HEK293 (cell line): ENCODE data around the gene TANGO6.

Source experiments
- CTCF ChIA-PET: fragments of 350-600 bp; formaldehyde crosslinking; extraction: SDS; loops from one replicate; lab custom pipeline; 2021; ENCODE audit warnings: antibody characterized with exemption; lab: Yijun Ruan, JAX
- POLR2A ChIA-PET: fragments of 300-600 bp; formaldehyde crosslinking; extraction: SDS; loops from one replicate; lab custom pipeline; 2020; ENCODE audit warnings: antibody characterized with exemption, inconsistent platforms; lab: Yijun Ruan, JAX
- H3K27ac ChIP-seq: fragments of 200-500 bp; sonication (Bioruptor generic); 2 replicates; pipeline ENCODE4 v1.5.1; 2014; ENCODE audit warnings: low read depth, low read length, control low read depth, inconsistent platforms; ENCODE audit errors: extremely low read depth
- H3K36me3 ChIP-seq, 2 experiments: fragments of 200-500 bp in 1 of 2; sonication (Bioruptor generic) in 1 of 2; 1 replicate in 1 of 2; 2 replicates in 1 of 2; pipeline ENCODE4 v1.5.1; 2014 to 2017; ENCODE audit warnings: inconsistent platforms in 2 of 2, low read length in 2 of 2; ENCODE audit not compliant: control insufficient read depth in 2 of 2, insufficient read depth in 1 of 2
- H3K4me1 ChIP-seq: fragments of 200-500 bp; sonication (Bioruptor generic); 2 replicates; pipeline ENCODE4 v1.5.1; 2014; ENCODE audit warnings: mild to moderate bottlenecking, low read length, inconsistent platforms; ENCODE audit not compliant: control insufficient read depth, insufficient read depth
- H3K4me3 ChIP-seq: 2 replicates; pipeline ENCODE4 v1.5.1; 2011; ENCODE audit warnings: low read depth, mild to moderate bottlenecking, control low read depth, low read length, moderate library complexity
- H3K9me3 ChIP-seq: fragments of 200-500 bp; sonication (Bioruptor generic); 2 replicates; pipeline ENCODE4 v1.5.1; 2014; ENCODE audit warnings: low read depth, low read length, inconsistent platforms; ENCODE audit not compliant: control insufficient read depth, insufficient read depth
- FEZF1 ChIP-seq: fragments of 450-650 bp; formaldehyde crosslinking; IDR thresholded peaks from 2 replicates; pipeline ENCODE4 v1.5.1; 2016; ENCODE audit warnings: missing biosample characterization, missing genetic modification characterization
- OVOL3 ChIP-seq: fragments of 450-650 bp; formaldehyde crosslinking; IDR thresholded peaks from 2 replicates; pipeline ENCODE4 v1.5.1; 2016; ENCODE audit warnings: missing biosample characterization, missing genetic modification characterization
- PRDM2 ChIP-seq: fragments of 450-650 bp; formaldehyde crosslinking; IDR thresholded peaks from 2 replicates; pipeline ENCODE4 v1.5.1; 2016; ENCODE audit warnings: missing biosample characterization, missing genetic modification characterization, borderline replicate concordance
- RBAK ChIP-seq: fragments of 450-650 bp; formaldehyde crosslinking; IDR thresholded peaks from 2 replicates; pipeline ENCODE4 v1.5.1; 2016; ENCODE audit warnings: missing biosample characterization, missing genetic modification characterization
- ZBTB1 ChIP-seq: fragments of 450-650 bp; formaldehyde crosslinking; IDR thresholded peaks from 2 replicates; pipeline ENCODE4 v1.5.1; 2016; ENCODE audit warnings: missing biosample characterization, missing genetic modification characterization
- ZNF148 ChIP-seq: fragments of 450-650 bp; formaldehyde crosslinking; IDR thresholded peaks from 2 replicates; pipeline ENCODE4 v1.5.0; 2017; ENCODE audit warnings: missing biosample characterization, missing genetic modification characterization, borderline replicate concordance
- ZNF157 ChIP-seq: fragments of 450-650 bp; formaldehyde crosslinking; IDR thresholded peaks from 2 replicates; pipeline ENCODE4 v1.5.1; 2016; ENCODE audit warnings: missing biosample characterization, missing genetic modification characterization
- ZNF16 ChIP-seq: fragments of 450-650 bp; formaldehyde crosslinking; IDR thresholded peaks from 2 replicates; pipeline ENCODE4 v1.5.1; 2016; ENCODE audit warnings: low read depth, missing biosample characterization, missing genetic modification characterization
- ZNF404 ChIP-seq: fragments of 450-650 bp; formaldehyde crosslinking; IDR thresholded peaks from 2 replicates; pipeline ENCODE4 v1.5.1; 2017; ENCODE audit warnings: missing biosample characterization, missing genetic modification characterization
- ZNF530 ChIP-seq: fragments of 450-650 bp; formaldehyde crosslinking; IDR thresholded peaks from 2 replicates; pipeline ENCODE4 v1.5.1; 2016; ENCODE audit warnings: low read depth, missing biosample characterization, missing genetic modification characterization
- ZNF560 ChIP-seq: fragments of 450-650 bp; formaldehyde crosslinking; IDR thresholded peaks from 2 replicates; pipeline ENCODE4 v1.5.1; 2017; ENCODE audit warnings: missing biosample characterization, missing genetic modification characterization, borderline replicate concordance
- ZNF645 ChIP-seq: fragments of 450-650 bp; formaldehyde crosslinking; IDR thresholded peaks from 2 replicates; pipeline ENCODE4; 2016; ENCODE audit warnings: missing biosample characterization, missing genetic modification characterization
- ZNF785 ChIP-seq: fragments of 450-650 bp; formaldehyde crosslinking; IDR thresholded peaks from 2 replicates; pipeline ENCODE4 v1.5.1; 2016; ENCODE audit warnings: missing biosample characterization, missing genetic modification characterization
- ZNF837 ChIP-seq: fragments of 450-650 bp; formaldehyde crosslinking; IDR thresholded peaks from 2 replicates; pipeline ENCODE4 v1.5.1; 2016; ENCODE audit warnings: missing biosample characterization, missing genetic modification characterization
- ZSCAN4 ChIP-seq: fragments of 450-650 bp; formaldehyde crosslinking; IDR thresholded peaks from 2 replicates; pipeline ENCODE4 v1.5.1; 2017; ENCODE audit warnings: missing biosample characterization, missing genetic modification characterization
- TF ChIP-seq, protein P1 (sequence below): fragments of 450-650 bp; formaldehyde crosslinking; IDR thresholded peaks from 2 replicates; pipeline ENCODE4 v1.5.1; 2016; ENCODE audit warnings: missing biosample characterization, missing genetic modification characterization
- TF ChIP-seq, protein P2 (sequence below): IDR thresholded peaks from 2 replicates; pipeline ENCODE4 v1.6.1; 2011; ENCODE audit warnings: mild to moderate bottlenecking, low read depth, low read length, borderline replicate concordance

The TANGO6 gene

GRCh38 chr16:68806981-68807380 lies 36.4 kb upstream of the TANGO6 start (continued):
- no peak for TF ChIP-seq RBAK (tag by site-specific recombination)

GRCh38 chr16:68814516-68814915 lies 28.8 kb upstream of the TANGO6 start:
- peaks cover 0 to 35% of the 10 kb centered on the region in 2 experiments; a peak in 1 of 3 replicates for H3K36me3 ChIP-seq
- CTCF ChIA-PET = interaction anchor here (2.2 kb wide), 1 partner anchor 14 kb away, joined by 9 read pairs; no protein-coding TSS in a partner anchor
- POLR2A ChIA-PET = no interaction called here

DNA sequence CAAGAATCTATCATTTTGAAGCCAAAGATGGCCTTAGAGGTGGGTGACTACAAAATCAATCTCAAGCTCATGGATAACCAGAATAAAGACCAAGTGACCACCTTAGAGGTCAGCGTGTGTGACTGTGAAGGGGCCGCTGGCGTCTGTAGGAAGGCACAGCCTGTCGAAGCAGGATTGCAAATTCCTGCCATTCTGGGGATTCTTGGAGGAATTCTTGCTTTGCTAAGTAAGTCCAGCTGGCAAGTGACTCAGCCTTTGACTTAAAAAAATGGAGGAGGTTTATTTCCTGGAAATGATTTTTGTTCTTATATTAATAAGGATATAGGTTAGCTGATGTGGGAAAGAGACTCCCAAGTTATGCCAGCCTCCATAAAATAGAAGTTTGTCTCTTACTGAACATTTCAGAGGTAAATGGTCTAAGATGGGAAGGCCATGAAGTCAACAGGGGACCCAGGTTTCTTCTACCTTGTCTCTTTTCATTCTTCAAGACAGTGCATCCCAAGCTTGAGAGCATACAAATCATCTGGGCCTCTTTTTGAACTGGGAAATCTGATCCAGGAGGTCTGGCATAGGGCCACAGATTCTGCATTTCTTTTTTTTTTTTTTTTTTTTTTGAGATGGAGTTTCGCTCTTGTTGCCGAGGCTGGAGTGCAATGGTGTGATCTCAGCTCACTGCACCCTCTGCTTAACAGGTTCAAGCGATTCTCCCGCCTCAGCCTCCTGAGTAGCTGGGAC lies 19.8 kb upstream of the TANGO6 start:
- peaks cover 0 to 9% of the 10 kb centered on the region in 2 experiments; a peak in 1 of 3 replicates for H3K36me3 ChIP-seq
- ChIA-PET CTCF (interaction anchor here (0.6 to 1.0 kb wide), 3 partner anchors 22 to 565 kb away, joined by 3 to 5 read pairs (median 3); no protein-coding TSS in a partner anchor), POLR2A (no interaction called here)
- H3K27ac ChIP-seq = no peak overlapping the region
- no peak overlapping the region for H3K4me3 ChIP-seq
- H3K4me1 ChIP-seq = no peaks in the 10 kb centered on the region
- no peaks in the 10 kb centered on the region for H3K9me3 ChIP-seq
- TF ChIP-seq ZNF560 (tag by site-specific recombination) = no peak
- no peak for TF ChIP-seq ZSCAN4
- TF ChIP-seq, protein P1, sequence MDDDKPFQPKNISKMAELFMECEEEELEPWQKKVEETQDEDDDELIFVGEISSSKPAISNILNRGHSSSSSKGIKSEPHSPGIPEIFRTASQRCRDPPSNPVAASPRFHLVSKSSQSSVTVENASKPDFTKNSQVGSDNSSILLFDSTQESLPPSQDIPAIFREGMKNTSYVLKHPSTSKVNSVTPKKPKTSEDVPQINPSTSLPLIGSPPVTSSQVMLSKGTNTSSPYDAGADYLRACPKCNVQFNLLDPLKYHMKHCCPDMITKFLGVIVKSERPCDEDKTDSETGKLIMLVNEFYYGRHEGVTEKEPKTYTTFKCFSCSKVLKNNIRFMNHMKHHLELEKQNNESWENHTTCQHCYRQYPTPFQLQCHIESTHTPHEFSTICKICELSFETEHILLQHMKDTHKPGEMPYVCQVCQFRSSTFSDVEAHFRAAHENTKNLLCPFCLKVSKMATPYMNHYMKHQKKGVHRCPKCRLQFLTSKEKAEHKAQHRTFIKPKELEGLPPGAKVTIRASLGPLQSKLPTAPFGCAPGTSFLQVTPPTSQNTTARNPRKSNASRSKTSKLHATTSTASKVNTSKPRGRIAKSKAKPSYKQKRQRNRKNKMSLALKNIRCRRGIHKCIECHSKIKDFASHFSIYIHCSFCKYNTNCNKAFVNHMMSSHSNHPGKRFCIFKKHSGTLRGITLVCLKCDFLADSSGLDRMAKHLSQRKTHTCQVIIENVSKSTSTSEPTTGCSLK (tag by site-specific recombination) = no peak
- TF ChIP-seq ZNF530 (tag by site-specific recombination) = no peak
- no peak for TF ChIP-seq ZNF785 (tag by site-specific recombination)
- TF ChIP-seq FEZF1 (tag by site-specific recombination) = no peak
- TF ChIP-seq ZNF157 (tag by site-specific recombination) = no peak
- no peak for TF ChIP-seq PRDM2 (tag by site-specific recombination)
- no peak for TF ChIP-seq ZNF837 (tag by site-specific recombination)
- no peak for TF ChIP-seq ZNF645 (tag by site-specific recombination)
- no peak for TF ChIP-seq ZNF16 (tag by site-specific recombination)
- TF ChIP-seq ZNF404 = no peak
- no peak for TF ChIP-seq ZNF148
- no peak for TF ChIP-seq ZBTB1 (tag by site-specific recombination)
- TF ChIP-seq OVOL3 (tag by site-specific recombination) = no peak

More at GRCh38 chr16:68814516-68814915, 28.8 kb upstream of the TANGO6 start:
- Histone ChIP-seq H3K4me3 (no peak overlapping the region), H3K9me3 (no peaks in the 10 kb centered on the region), H3K4me1 (no peaks in the 10 kb centered on the region)
- TF ChIP-seq, protein P2, sequence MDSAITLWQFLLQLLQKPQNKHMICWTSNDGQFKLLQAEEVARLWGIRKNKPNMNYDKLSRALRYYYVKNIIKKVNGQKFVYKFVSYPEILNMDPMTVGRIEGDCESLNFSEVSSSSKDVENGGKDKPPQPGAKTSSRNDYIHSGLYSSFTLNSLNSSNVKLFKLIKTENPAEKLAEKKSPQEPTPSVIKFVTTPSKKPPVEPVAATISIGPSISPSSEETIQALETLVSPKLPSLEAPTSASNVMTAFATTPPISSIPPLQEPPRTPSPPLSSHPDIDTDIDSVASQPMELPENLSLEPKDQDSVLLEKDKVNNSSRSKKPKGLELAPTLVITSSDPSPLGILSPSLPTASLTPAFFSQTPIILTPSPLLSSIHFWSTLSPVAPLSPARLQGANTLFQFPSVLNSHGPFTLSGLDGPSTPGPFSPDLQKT = no peak
- TF ChIP-seq, all 188 proteins: peak for 0
- H3K27ac ChIP-seq = no peak overlapping the region
